ENCODE measurements around the gene ITGB4.

ITGB4 gene

GRCh38 chr17:75731086-75731715, 9.9 kb downstream of the ITGB4 start:
- DNase-seq (ENCODE audit: low read depth, low spot score): no peak

- no peak for DNase-seq (ENCODE audit: low read depth, low spot score)
Measured at GRCh38 chr17:75731716-75732498, 10.6 kb downstream of the ITGB4 start.

GRCh38 chr17:75733471-75733870, 12.2 kb downstream of the ITGB4 start:
- no peak for DNase-seq (ENCODE audit: low read depth, low spot score)

GRCh38 chr17:75734674-75735294, 13.5 kb downstream of the ITGB4 start:
- no peak for DNase-seq (ENCODE audit: low read depth, low spot score)

- DNase-seq (ENCODE audit: low read depth, low spot score): no peak
Measured at GRCh38 chr17:75736173-75736835, 15.0 kb downstream of the ITGB4 start.

- DNase-seq (ENCODE audit: low read depth, low spot score): no peak
Measured at GRCh38 chr17:75737133-75737962, 16.1 kb downstream of the ITGB4 start.

- DNase-seq (ENCODE audit: low read depth, low spot score): no peak
Measured at GRCh38 chr17:75738218-75738802, 17.1 kb downstream of the ITGB4 start.

- no peak for DNase-seq (ENCODE audit: low read depth, low spot score)
Measured at GRCh38 chr17:75739174-75739573, 17.9 kb downstream of the ITGB4 start.

GRCh38 chr17:75739801-75740200, 18.5 kb downstream of the ITGB4 start:
- no peak for DNase-seq (ENCODE audit: low read depth, low spot score)

GRCh38 chr17:75740215-75740614, 19.0 kb downstream of the ITGB4 start:
- DNase-seq (ENCODE audit: low read depth, low spot score): no peak

- no peak for DNase-seq (ENCODE audit: low read depth, low spot score)
Measured at GRCh38 chr17:75740631-75741077, 19.4 kb downstream of the ITGB4 start.

GRCh38 chr17:75742337-75742736, 21.1 kb downstream of the ITGB4 start:
- no peak for DNase-seq (ENCODE audit: low read depth, low spot score)

- no peak for DNase-seq (ENCODE audit: low read depth, low spot score)
Measured at GRCh38 chr17:75743625-75744206, 22.5 kb downstream of the ITGB4 start.

- DNase-seq (ENCODE audit: low read depth, low spot score): no peak
Measured at GRCh38 chr17:75748706-75749105, 27.4 kb downstream of the ITGB4 start.

GRCh38 chr17:75749545-75750389, 28.5 kb downstream of the ITGB4 start:
- DNase-seq (ENCODE audit: low read depth, low spot score): no peak

- DNase-seq (ENCODE audit: low read depth, low spot score): no peak
Measured at GRCh38 chr17:75750661-75751423, 29.6 kb downstream of the ITGB4 start.

- DNase-seq (ENCODE audit: low read depth, low spot score): no peak
Measured at GRCh38 chr17:75751676-75752404, 30.6 kb downstream of the ITGB4 start.

- DNase-seq (ENCODE audit: low read depth, low spot score): no peak
Measured at GRCh38 chr17:75752405-75752709, 31.1 kb downstream of the ITGB4 start.
